K562 (cell line): ENCODE results near the gene BIK. TPM values are rescaled to one million over a fixed set of nuclear protein-coding genes. Genes with fewer than 3 reads are reported as not detected.

Experiments
- polyA plus RNA-seq, 8 experiments: library from polyadenylated mRNA; depleted of rRNA in 4 of 8; stranded (reverse) in 5 of 8; unstranded in 3 of 8; fragments of >200 nt; fragmentation: Nextera tagmentation in 2 of 8; fragmentation: Illumina TruSeq in 1 of 8; extraction: Ambion mirVana in 2 of 8; extraction: Trizol in 1 of 8; gene quantifications; 2 replicates each; pipeline versions ENCODE4 v1.2.1 to v1.2.3, GENCODE V29; 2011 to 2014; ENCODE audit warnings: inconsistent platforms in 1 of 8, missing spikeins in 1 of 8
- total RNA-seq, 7 experiments: library from RNA; depleted of rRNA in 6 of 7; stranded (reverse); fragments of >200 nt in 6 of 7; fragmentation: Illumina TruSeq in 2 of 7; extraction: Trizol in 2 of 7; gene quantifications; 2 replicates each; pipeline versions ENCODE4 v1.2.1 to v1.2.3, GENCODE V29; 2011 to 2021; ENCODE audit warnings: low replicate concordance in 1 of 7

The BIK gene
- total and polyA plus RNA-seq, 9 of the 15 experiments (the other 6 are each of a cell fraction or from before 2014, with no cell fraction given) = 0.08 to 0.23 (median 0.18) TPM; not detected in 4

Other genes starting within 250 kb of the BIK start
- 20.3 and 23.9 TPM in 2 replicates for gene PACSIN2, start 95.6 kb upstream of the BIK start, total RNA-seq (2014; rRNA removed)
- gene PACSIN2, start 95.6 kb upstream of the BIK start, total RNA-seq (2014; rRNA removed; fragmentation: Illumina TruSeq; extraction: Trizol) = 18.4 and 19.2 TPM in 2 replicates
- gene PACSIN2, start 95.6 kb upstream of the BIK start, total RNA-seq (2015; rRNA removed; fragmentation: Illumina TruSeq; extraction: Trizol) = 21.0 TPM in 2 replicates
- 39.1 and 45.1 TPM in 2 replicates for gene PACSIN2, start 95.6 kb upstream of the BIK start, total RNA-seq (2021)
- gene PACSIN2, start 95.6 kb upstream of the BIK start, polyA plus RNA-seq (2011; rRNA removed) = 44.4 and 45.1 TPM in 2 replicates
- 33.5 and 37.5 TPM in 2 replicates for gene PACSIN2, start 95.6 kb upstream of the BIK start, polyA plus RNA-seq (2014; fragmentation: Illumina TruSeq; extraction: Trizol)
- gene PACSIN2, start 95.6 kb upstream of the BIK start, polyA plus RNA-seq (2014; fragmentation: Nextera tagmentation; extraction: Ambion mirVana) = under 1 TPM; 0.45 to 0.83 TPM
- gene PACSIN2, start 95.6 kb upstream of the BIK start, polyA plus RNA-seq (2014; rRNA removed) = 31.8 and 36.3 TPM in 2 replicates
- gene TTLL1, start 21.4 kb upstream of the BIK start, total RNA-seq (2014; rRNA removed) = 0.14 and 0.29 TPM in 2 replicates
- 0.22 and 0.25 TPM in 2 replicates for gene TTLL1, start 21.4 kb upstream of the BIK start, total RNA-seq (2014; rRNA removed; fragmentation: Illumina TruSeq; extraction: Trizol)
- gene TTLL1, start 21.4 kb upstream of the BIK start, total RNA-seq (2015; rRNA removed; fragmentation: Illumina TruSeq; extraction: Trizol) = 0.19 and 0.43 TPM in 2 replicates
- 0.16 and 0.29 TPM in 2 replicates for gene TTLL1, start 21.4 kb upstream of the BIK start, total RNA-seq (2021)
- gene TTLL1, start 21.4 kb upstream of the BIK start, polyA plus RNA-seq (2011; rRNA removed) = 0.85 and 1.7 TPM in 2 replicates
- gene TTLL1, start 21.4 kb upstream of the BIK start, polyA plus RNA-seq (2014; fragmentation: Illumina TruSeq; extraction: Trizol) = 0.26 and 0.36 TPM in 2 replicates
- gene TTLL1, start 21.4 kb upstream of the BIK start, polyA plus RNA-seq (2014; fragmentation: Nextera tagmentation; extraction: Ambion mirVana) = under 1 TPM; 0.06 to 0.08 TPM
- 0.17 and 0.76 TPM in 2 replicates for gene TTLL1, start 21.4 kb upstream of the BIK start, polyA plus RNA-seq (2014; rRNA removed)
- 23.7 and 28.4 TPM in 2 replicates for gene MCAT, start 32.6 kb downstream of the BIK start, total RNA-seq (2014; rRNA removed)
- gene MCAT, start 32.6 kb downstream of the BIK start, total RNA-seq (2014; rRNA removed; fragmentation: Illumina TruSeq; extraction: Trizol) = 8.1 and 9.6 TPM in 2 replicates
- gene MCAT, start 32.6 kb downstream of the BIK start, total RNA-seq (2015; rRNA removed; fragmentation: Illumina TruSeq; extraction: Trizol) = 11.7 and 12.4 TPM in 2 replicates
- gene MCAT, start 32.6 kb downstream of the BIK start, total RNA-seq (2021) = 26.3 and 27.8 TPM in 2 replicates
- gene MCAT, start 32.6 kb downstream of the BIK start, polyA plus RNA-seq (2011; rRNA removed) = 13.9 and 14.0 TPM in 2 replicates
- 15.0 TPM in 2 replicates for gene MCAT, start 32.6 kb downstream of the BIK start, polyA plus RNA-seq (2014; fragmentation: Illumina TruSeq; extraction: Trizol)
- 1 to 10 TPM; 3.3 to 4.6 TPM for gene MCAT, start 32.6 kb downstream of the BIK start, polyA plus RNA-seq (2014; fragmentation: Nextera tagmentation; extraction: Ambion mirVana)
- gene MCAT, start 32.6 kb downstream of the BIK start, polyA plus RNA-seq (2014; rRNA removed) = 25.3 and 27.7 TPM in 2 replicates
- 108 and 141 TPM in 2 replicates for gene TSPO, start 40.8 kb downstream of the BIK start, total RNA-seq (2014; rRNA removed)
- gene TSPO, start 40.8 kb downstream of the BIK start, total RNA-seq (2014; rRNA removed; fragmentation: Illumina TruSeq; extraction: Trizol) = 6.0 and 7.2 TPM in 2 replicates
- 25.3 and 29.2 TPM in 2 replicates for gene TSPO, start 40.8 kb downstream of the BIK start, total RNA-seq (2015; rRNA removed; fragmentation: Illumina TruSeq; extraction: Trizol)
- 81.7 and 82.4 TPM in 2 replicates for gene TSPO, start 40.8 kb downstream of the BIK start, total RNA-seq (2021)
- 29.0 and 49.9 TPM in 2 replicates for gene TSPO, start 40.8 kb downstream of the BIK start, polyA plus RNA-seq (2011; rRNA removed)
- gene TSPO, start 40.8 kb downstream of the BIK start, polyA plus RNA-seq (2014; fragmentation: Illumina TruSeq; extraction: Trizol) = 11.5 and 38.8 TPM in 2 replicates
- 10 to 100 TPM in 1 of 2 experiments, 1 to 10 TPM in 1; 4.9 to 18.0 TPM for gene TSPO, start 40.8 kb downstream of the BIK start, polyA plus RNA-seq (2014; fragmentation: Nextera tagmentation; extraction: Ambion mirVana)
- gene TSPO, start 40.8 kb downstream of the BIK start, polyA plus RNA-seq (2014; rRNA removed) = 126 and 139 TPM in 2 replicates
- 110 and 158 TPM in 2 replicates for gene TTLL12, start 76.4 kb downstream of the BIK start, total RNA-seq (2014; rRNA removed)
- gene TTLL12, start 76.4 kb downstream of the BIK start, total RNA-seq (2014; rRNA removed; fragmentation: Illumina TruSeq; extraction: Trizol) = 15.6 and 19.4 TPM in 2 replicates
- 43.0 and 46.7 TPM in 2 replicates for gene TTLL12, start 76.4 kb downstream of the BIK start, total RNA-seq (2015; rRNA removed; fragmentation: Illumina TruSeq; extraction: Trizol)
- gene TTLL12, start 76.4 kb downstream of the BIK start, total RNA-seq (2021) = 125 and 128 TPM in 2 replicates
- 34.1 and 51.4 TPM in 2 replicates for gene TTLL12, start 76.4 kb downstream of the BIK start, polyA plus RNA-seq (2011; rRNA removed)
- gene TTLL12, start 76.4 kb downstream of the BIK start, polyA plus RNA-seq (2014; fragmentation: Illumina TruSeq; extraction: Trizol) = 70.4 and 136 TPM in 2 replicates
- 1 to 10 TPM; 1.3 to 1.6 TPM for gene TTLL12, start 76.4 kb downstream of the BIK start, polyA plus RNA-seq (2014; fragmentation: Nextera tagmentation; extraction: Ambion mirVana)
- gene TTLL12, start 76.4 kb downstream of the BIK start, polyA plus RNA-seq (2014; rRNA removed) = 75.2 and 82.3 TPM in 2 replicates
- under 0.01 TPM in 1 of 2 replicates, not detected in the other for gene SCUBE1, start 232.6 kb downstream of the BIK start, total RNA-seq (2014; rRNA removed)
- not detected in 2 replicates for gene SCUBE1, start 232.6 kb downstream of the BIK start, total RNA-seq (2014; rRNA removed; fragmentation: Illumina TruSeq; extraction: Trizol)
- gene SCUBE1, start 232.6 kb downstream of the BIK start, total RNA-seq (2015; rRNA removed; fragmentation: Illumina TruSeq; extraction: Trizol) = 0.04 TPM in 1 of 2 replicates, not detected in the other
- gene SCUBE1, start 232.6 kb downstream of the BIK start, total RNA-seq (2021) = 0.02 and 0.29 TPM in 2 replicates
- gene SCUBE1, start 232.6 kb downstream of the BIK start, polyA plus RNA-seq (2011; rRNA removed) = 0.01 and 0.47 TPM in 2 replicates
- gene SCUBE1, start 232.6 kb downstream of the BIK start, polyA plus RNA-seq (2014; fragmentation: Illumina TruSeq; extraction: Trizol) = 0.03 TPM in 1 of 2 replicates, not detected in the other
- gene SCUBE1, start 232.6 kb downstream of the BIK start, polyA plus RNA-seq (2014; fragmentation: Nextera tagmentation; extraction: Ambion mirVana) = not detected
- not detected in 2 replicates for gene SCUBE1, start 232.6 kb downstream of the BIK start, polyA plus RNA-seq (2014; rRNA removed)